Suprapubic skin (tissue), 3 donors: Measurements from ENCODE around the gene SLC37A4.

ENCODE experiments used
- EP300 ChIP-seq: sonication (generic); formaldehyde crosslinking; IDR thresholded peaks from one replicate; pipeline ENCODE4 v1.6.1; 2017; ENCODE audit warnings: antibody characterized with exemption
- POLR2A ChIP-seq, 2 donors: fragments of 450-650 bp; IDR thresholded peaks; one replicate each; pipeline ENCODE4 v1.6.1; 2017; ENCODE audit warnings: antibody characterized with exemption in 2 of 2, mild to moderate bottlenecking in 2 of 2, moderate library complexity in 2 of 2
- TF ChIP-seq, protein P1 (sequence below), 2 donors: fragments of 200-600 bp in 1 of 2; fragments of 450-650 bp in 1 of 2; sonication (generic) in 1 of 2; IDR thresholded peaks; one replicate each; pipeline ENCODE4 v1.5.1; 2016 to 2019; ENCODE audit warnings: antibody characterized with exemption in 2 of 2, mild to moderate bottlenecking in 1 of 2, moderate library complexity in 1 of 2

DNA sequence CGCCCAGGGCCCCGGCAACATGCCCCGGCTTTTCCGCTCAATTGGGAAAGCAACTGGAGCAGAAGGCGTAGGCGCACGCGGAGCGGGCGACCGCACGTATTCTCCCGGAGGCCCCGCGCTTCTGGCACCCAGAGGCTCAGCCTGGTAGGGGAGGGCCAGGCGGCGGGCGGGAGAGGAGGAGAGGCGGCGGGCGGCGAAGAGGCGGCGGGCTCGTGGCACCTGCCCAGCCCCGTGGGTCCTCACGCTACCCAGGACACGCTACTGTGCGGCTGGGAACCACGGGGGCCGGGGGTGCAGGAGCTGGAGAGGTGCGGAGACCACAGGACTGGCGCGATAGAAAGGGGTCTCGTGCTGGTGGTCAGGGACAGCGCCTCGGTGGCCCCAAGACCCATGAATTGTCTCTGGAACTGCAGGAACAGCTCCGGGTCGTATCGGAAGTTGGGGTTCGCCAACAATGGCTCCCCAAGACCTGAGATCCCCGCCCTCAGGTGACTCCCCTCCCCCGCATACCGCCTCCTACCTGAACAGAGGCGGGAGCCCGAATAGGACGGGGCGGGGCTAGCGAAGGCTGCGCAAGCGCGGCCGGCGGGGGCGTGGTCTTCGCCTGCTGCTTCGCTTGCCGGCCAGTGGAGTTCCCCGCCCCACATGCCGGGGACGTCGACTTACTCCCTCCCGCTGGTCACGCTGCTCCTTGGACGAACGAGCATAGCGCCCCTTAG lies at the start of gene SLC37A4:
- TF ChIP-seq, protein P1, sequence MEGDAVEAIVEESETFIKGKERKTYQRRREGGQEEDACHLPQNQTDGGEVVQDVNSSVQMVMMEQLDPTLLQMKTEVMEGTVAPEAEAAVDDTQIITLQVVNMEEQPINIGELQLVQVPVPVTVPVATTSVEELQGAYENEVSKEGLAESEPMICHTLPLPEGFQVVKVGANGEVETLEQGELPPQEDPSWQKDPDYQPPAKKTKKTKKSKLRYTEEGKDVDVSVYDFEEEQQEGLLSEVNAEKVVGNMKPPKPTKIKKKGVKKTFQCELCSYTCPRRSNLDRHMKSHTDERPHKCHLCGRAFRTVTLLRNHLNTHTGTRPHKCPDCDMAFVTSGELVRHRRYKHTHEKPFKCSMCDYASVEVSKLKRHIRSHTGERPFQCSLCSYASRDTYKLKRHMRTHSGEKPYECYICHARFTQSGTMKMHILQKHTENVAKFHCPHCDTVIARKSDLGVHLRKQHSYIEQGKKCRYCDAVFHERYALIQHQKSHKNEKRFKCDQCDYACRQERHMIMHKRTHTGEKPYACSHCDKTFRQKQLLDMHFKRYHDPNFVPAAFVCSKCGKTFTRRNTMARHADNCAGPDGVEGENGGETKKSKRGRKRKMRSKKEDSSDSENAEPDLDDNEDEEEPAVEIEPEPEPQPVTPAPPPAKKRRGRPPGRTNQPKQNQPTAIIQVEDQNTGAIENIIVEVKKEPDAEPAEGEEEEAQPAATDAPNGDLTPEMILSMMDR (IDR thresholded peaks at IDR 0.05) = no peak
- TF ChIP-seq POLR2A (IDR thresholded peaks at IDR 0.05) = no peak
- no peak for TF ChIP-seq EP300
